HG02973 (cell line): ENCODE results near the gene ADAMTS18.

Experiments
- ATAC-seq: cut with Tn5 transposase; IDR thresholded peaks from one replicate; pipeline ENCODE4 v1.9.1; 2021; ENCODE audit warnings: moderate library complexity; ENCODE audit not compliant: unreplicated experiment

The ADAMTS18 gene

GRCh38 chr16:77439106-77439505 lies 4.3 kb upstream of the ADAMTS18 start:
- no peak for ATAC-seq

- no peak for ATAC-seq
These were observed 3.0 kb upstream of the ADAMTS18 start for GRCh38 chr16:77437859-77438258.

DNA sequence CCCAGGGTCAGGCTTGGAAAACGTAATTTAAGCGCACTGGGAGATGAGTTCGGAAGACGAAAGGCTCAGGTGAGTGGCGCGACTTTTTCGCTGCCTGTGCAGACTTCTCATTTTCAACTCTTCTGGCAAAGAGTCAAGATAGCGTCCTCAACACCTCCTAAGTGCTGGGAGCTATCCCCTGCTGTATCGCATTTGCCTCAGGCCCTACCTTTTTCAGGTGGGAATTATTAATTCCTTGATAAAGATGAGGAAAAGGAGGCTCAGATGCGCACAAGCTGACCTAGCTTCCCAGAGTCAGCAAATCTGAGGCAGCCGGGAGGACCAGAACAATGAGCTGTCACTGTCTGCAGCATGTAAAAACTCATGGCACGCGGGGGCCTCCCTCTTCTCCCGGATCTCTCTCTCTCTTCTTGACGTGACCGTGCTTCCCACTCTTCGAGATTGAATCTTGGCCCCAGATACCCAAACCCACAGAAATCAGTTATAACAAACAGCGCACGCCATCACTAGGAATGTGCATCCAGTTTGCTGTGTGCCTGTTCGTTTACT lies 512 bp upstream of the ADAMTS18 start:
- no peak for ATAC-seq

GRCh38 chr16:77434022-77434529 lies 758 bp downstream of the ADAMTS18 start:
- ATAC-seq, result no peak

GRCh38 chr16:77433146-77433545 lies 1.7 kb downstream of the ADAMTS18 start:
- ATAC-seq, result no peak

- no peak for ATAC-seq
These were observed 2.6 kb downstream of the ADAMTS18 start for GRCh38 chr16:77432264-77432663.

- no peak for ATAC-seq
These were observed 3.8 kb downstream of the ADAMTS18 start for GRCh38 chr16:77430787-77431585.

GRCh38 chr16:77430360-77430759 lies 4.5 kb downstream of the ADAMTS18 start:
- ATAC-seq, result no peak

DNA sequence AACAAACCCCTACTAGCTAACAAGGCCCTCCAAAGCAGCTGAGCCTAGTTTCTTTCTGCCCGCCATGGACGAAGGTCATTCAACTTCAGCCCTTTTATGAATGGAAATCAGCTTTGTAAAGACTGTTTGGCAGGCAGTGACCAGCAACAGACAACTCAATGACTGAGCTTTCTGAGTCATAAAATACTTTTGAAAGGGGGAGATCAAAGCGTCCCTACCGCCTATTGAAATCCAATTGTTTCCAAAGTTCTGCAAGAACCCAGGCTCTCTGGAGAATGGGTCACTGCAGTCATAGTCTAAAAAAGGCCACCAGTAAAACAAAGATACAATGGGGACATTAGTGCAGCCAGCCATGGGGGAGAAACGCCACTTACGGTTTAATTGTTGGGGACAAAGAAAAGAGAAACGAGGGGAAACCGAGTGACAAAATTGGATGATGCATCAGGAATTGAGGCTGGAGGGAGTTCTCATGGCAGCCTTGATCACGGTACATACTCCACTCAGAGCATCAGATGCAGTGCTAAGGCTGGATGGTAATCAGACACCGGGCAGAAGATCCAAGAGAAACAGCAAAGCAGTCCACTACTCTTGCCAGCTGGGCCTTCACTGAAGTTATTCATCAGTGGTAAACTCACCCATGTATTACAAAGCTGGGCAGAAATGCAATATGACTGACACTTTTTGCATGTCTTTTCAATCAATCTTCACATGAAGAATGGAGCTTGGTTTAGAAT lies 9.8 kb downstream of the ADAMTS18 start:
- no peak for ATAC-seq

DNA sequence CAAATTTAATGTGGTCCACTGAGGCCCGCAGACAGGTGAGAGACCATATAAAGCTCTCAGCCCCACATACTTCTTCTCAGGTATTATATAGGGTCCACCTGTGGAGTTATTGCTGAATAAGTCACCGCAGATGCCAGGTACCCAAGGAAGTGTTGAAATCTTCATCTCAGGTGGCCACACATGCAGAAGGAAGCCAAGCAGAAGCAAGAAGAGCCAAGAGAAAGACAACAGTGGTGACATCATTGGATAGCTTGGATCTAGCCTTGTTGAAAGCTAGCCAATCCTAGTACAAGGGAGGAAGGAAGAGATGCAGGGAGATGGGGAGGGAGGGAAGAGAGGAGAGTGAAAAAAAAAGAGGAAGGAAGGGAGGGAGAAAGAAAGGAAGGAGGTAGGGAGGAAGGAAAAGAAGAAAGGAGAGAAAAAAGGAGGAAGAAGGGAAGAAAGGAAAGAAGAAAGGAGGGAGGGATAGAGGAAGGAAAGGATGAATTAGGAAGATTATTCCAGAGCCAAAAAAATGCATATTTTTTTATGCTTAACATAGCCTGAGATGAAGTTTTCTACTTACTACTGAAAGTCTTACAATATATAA lies 12.5 kb downstream of the ADAMTS18 start:
- no peak for ATAC-seq

DNA sequence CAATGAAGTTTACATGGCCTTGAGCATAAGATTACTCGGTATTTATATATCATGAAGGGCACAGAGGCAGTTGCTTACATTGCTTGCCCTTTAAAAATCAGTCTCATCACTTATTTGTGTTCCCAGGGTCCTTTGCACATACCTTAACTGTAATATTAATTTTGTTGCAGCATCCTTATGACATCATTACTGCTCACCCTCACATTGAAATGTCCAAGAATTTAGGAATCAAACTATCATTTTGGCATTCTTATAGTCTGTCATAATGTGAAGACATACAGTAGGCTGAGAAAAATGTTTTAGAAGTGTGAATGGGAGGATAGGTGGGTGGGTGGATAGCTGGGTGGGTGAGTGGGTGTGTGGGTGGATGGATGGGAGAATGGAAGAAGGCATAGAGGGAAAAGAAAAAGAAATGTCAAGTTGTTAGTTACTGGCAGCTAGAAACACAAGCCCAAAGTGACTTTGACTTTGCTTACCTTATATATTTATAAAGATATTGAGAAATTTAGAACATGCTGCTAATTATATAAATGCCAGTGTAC lies 17.8 kb downstream of the ADAMTS18 start:
- ATAC-seq, result no peak

DNA sequence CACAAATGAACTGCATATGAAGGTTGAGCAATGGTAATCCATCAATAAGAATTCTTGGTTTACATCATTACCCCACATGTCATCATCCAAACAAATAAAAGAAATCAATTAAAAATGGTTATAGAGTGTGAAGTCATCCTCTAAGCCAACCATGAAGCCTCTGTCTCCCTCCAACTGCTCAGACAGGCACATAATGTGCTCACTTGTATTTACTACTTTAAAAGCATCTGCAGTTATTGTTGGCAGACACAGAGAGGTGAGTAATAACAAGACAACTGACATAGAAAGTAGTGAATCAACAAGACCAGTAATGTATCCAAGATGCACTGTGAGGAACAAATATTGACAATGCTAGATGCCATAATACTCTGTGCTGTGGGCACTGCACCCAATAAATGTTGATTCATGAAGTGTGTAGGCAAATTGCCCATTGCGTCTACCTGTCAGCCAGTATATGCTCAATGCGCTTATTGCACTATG lies 20.0 kb downstream of the ADAMTS18 start:
- no peak for ATAC-seq

DNA sequence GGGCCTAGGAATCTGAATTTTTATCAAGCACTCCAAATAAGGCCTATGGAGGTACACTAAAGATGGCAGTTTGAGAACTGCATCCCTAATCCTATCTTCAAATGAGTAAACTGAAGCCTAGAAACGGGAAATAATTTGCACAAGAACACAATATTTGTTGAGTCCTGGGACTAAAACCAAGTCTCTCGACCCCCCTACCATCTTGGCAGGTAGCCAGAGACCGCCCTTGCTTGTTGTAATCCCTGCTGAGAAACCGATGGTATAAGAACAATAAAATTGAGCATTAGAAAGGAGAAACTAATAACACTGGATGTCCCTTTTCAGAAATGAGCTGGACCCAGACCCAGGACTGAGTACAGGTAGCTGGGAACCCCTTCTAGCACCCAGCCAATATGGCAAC lies 24.4 kb downstream of the ADAMTS18 start:
- ATAC-seq, result no peak

DNA sequence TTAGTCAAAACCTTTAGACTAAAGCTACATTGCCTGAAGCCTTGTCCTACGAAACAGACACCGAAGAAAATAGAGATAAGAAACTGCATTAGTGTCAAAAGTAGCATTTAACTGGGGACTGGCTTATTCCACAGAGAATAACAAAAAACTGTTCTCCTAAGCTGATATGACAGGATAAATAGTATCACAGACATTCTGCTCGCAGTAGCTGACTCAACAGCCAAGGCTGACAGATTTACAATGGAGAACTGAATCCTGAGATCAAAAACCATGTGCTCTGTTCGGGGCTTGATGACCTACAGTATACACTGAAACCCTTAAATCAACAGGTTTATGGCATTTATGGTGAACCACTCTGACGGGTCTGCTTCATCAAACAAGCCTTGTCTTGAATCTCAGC lies 25.5 kb downstream of the ADAMTS18 start:
- no peak for ATAC-seq

DNA sequence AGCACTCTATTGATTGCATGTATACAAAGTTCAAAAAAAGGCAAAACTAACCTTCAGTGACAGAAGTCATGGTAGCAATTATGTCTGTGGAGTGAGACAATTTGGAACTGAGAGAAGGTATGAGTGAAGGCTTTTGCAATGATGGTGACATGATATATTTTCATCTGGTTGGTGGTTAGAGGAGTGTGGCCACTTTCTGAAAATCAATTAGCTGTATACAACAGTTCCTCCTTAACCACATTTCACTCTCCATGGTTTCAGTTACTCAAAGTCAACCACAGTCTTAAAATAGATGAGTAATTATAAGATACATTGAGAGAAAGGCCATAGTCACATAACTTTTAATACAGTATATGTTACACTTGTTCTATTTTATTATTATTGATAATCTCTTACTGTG lies 26.2 kb downstream of the ADAMTS18 start:
- no peak for ATAC-seq

DNA sequence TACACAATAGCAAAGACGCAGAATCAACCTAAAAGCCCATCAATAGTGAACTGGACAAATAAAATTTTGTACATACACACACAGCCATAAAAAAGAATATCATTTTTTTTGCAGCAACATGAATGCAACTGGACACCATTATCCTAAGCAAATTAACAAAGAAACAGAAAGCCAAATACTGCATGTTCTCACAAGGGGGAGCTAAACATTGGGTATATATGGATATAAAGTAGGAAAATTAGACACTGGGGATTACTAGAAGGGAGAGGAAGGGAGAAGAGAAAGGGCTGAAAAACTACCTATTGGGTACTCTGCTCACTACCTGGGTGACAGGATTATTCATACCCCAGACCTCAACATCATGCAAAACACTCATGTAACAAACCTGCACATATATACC lies 28.2 kb downstream of the ADAMTS18 start:
- ATAC-seq, result no peak

DNA sequence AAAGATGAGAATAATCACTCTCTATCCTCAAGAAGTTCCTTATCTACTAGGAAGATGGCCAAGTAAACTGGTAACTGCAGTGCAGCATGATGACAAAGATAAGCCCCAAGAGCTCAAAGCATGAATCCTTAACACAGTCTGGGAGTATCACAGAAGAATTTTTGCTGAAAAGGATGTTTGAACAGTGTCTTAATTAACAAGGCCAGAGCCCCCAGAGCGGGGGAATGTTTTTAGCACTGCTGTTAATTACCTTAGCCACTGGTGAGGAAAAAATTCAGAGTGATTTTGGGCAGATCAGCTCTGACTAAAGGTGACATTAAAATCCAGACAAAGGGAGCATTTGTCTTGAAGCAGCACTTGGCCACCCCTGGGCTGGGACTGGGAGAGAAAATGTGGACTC lies 30.1 kb downstream of the ADAMTS18 start:
- no peak for ATAC-seq

GRCh38 chr16:77403732-77404131 lies 31.1 kb downstream of the ADAMTS18 start:
- no peak for ATAC-seq

DNA sequence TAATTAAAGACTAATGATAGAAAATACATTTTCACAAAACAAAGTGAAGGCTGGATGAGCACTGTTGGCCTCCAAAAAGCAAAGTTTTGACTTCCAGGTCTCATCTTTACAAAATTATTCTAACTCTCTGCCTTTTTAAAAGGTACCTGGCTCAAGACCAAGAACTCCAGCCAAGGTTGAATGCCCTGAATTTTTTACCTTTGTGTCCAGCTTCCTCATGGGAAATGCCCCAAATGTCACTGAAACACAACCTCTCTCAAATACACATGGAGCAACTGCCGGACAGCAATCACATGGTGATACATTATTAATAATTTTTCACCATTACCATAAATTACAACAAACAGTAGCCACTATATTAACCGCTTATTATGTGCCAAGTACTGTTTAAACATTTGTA lies 32.2 kb downstream of the ADAMTS18 start:
- ATAC-seq, result no peak

- no peak for ATAC-seq
These were observed 32.7 kb downstream of the ADAMTS18 start for GRCh38 chr16:77402118-77402517.

- no peak for ATAC-seq
These were observed 35.3 kb downstream of the ADAMTS18 start for GRCh38 chr16:77399546-77399945.
